T-helper 17 cell (primary cell): ENCODE measurements around the gene SREBF2. TPM values are rescaled to one million over a fixed set of nuclear protein-coding genes. Genes with fewer than 3 reads are reported as not detected.
A peak's percentile ranks its signal among the peaks of the same experiment; 100 is the strongest.
"Not testable (repeated sequence)": the region's sequence is repeated elsewhere in the genome, so short reads cannot be mapped to it uniquely, and the experiment has no call there.

Source experiments
- ATAC-seq: fragments of 150-1000 bp; cut with Tn5 transposase; 2 replicates; pipeline ENCODE4 v1.10.0; 2021; ENCODE audit warnings: mild to moderate bottlenecking, moderate library complexity
- DNase-seq, 3 donors: peaks; one replicate each; pipeline versions ENCODE4 v3.0.0 to v3.0.0-alpha.2; 2020 to 2021
- H3K9me3 ChIP-seq: one replicate; pipeline ENCODE4 v1.7.0; 2013; ENCODE audit warnings: low read length, mild to moderate bottlenecking; ENCODE audit not compliant: control insufficient read depth, poor library complexity, severe bottlenecking
- H3K27ac Mint-ChIP-seq: one replicate; pipeline ENCODE4 v1.8.0; 2022; ENCODE audit warnings: mild to moderate bottlenecking, moderate library complexity, mixed read lengths
- H3K27me3 Mint-ChIP-seq: one replicate; pipeline ENCODE4 v1.8.0; 2022; ENCODE audit warnings: mixed read lengths
- H3K36me3 Mint-ChIP-seq: one replicate; pipeline ENCODE4 v1.8.0; 2022; ENCODE audit warnings: low read depth, mixed read lengths
- H3K4me1 Mint-ChIP-seq: one replicate; pipeline ENCODE4 v1.8.0; 2022; ENCODE audit warnings: mild to moderate bottlenecking, mixed read lengths
- H3K4me3 Mint-ChIP-seq: one replicate; pipeline ENCODE4 v1.8.0; 2022; ENCODE audit warnings: mild to moderate bottlenecking, moderate library complexity, mixed read lengths
- total RNA-seq, 4 donors: library from RNA in 2 of 4; stranded (reverse) in 2 of 4; gene quantifications; one replicate each; pipeline ENCODE4 v1.2.3 and lab custom pipeline; 2022 to 2026

Gene SREBF2
- total RNA-seq, 2 donors from 2014 or later: 102 to 106 TPM

DNA sequence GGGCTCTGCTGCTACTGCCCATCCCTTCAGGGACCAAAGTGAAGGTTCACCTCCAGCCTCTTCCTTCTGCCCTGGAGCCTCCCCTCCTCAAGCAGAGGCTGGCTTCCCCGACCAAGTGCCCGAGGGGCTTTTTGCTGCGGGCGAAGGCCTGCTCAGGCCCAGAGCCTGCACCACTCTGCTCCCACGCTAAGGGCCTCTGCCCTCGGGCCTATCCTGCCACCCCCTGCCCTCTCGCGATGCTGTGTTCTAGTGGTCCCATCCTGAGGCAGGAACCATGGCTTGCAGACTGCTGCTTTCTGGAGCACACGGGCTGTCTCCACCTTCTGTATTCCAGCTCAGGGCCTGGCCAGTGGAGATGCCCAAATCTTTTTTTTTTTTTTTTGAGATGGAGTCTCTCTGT lies 102.6 kb downstream of the SREBF2 start:
- no peak for DNase-seq
- peak overlapping the region; percentile 99 for H3K27ac Mint-ChIP-seq
- no peak overlapping the region for H3K4me3 Mint-ChIP-seq
- no peaks in the 10 kb centered on the region for H3K36me3 Mint-ChIP-seq
- no peaks in the 10 kb centered on the region for H3K9me3 ChIP-seq
- H3K4me1 Mint-ChIP-seq: peaks cover 25% of the 10 kb centered on the region
- no peaks in the 10 kb centered on the region for H3K27me3 Mint-ChIP-seq
- ATAC-seq: no peak

GRCh38 chr22:41936894-41937169 lies 103.9 kb downstream of the SREBF2 start:
- Mint-ChIP-seq H3K4me1 (peaks cover 36% of the 10 kb centered on the region), H3K4me3 (peak overlapping the region; percentile 12), H3K36me3 (no peaks in the 10 kb centered on the region), H3K27me3 (no peaks in the 10 kb centered on the region), H3K27ac (peak overlapping the region; percentile 99)
- no peaks in the 10 kb centered on the region for H3K9me3 ChIP-seq
- DNase-seq (no peak), ATAC-seq (no peak)

- H3K4me3 Mint-ChIP-seq: peak overlapping the region; percentile 91
- peaks cover 33% of the 10 kb centered on the region for H3K4me1 Mint-ChIP-seq
- no peaks in the 10 kb centered on the region for H3K36me3 Mint-ChIP-seq
Measured at GRCh38 chr22:41939981-41940831, 107.3 kb downstream of the SREBF2 start.

DNA sequence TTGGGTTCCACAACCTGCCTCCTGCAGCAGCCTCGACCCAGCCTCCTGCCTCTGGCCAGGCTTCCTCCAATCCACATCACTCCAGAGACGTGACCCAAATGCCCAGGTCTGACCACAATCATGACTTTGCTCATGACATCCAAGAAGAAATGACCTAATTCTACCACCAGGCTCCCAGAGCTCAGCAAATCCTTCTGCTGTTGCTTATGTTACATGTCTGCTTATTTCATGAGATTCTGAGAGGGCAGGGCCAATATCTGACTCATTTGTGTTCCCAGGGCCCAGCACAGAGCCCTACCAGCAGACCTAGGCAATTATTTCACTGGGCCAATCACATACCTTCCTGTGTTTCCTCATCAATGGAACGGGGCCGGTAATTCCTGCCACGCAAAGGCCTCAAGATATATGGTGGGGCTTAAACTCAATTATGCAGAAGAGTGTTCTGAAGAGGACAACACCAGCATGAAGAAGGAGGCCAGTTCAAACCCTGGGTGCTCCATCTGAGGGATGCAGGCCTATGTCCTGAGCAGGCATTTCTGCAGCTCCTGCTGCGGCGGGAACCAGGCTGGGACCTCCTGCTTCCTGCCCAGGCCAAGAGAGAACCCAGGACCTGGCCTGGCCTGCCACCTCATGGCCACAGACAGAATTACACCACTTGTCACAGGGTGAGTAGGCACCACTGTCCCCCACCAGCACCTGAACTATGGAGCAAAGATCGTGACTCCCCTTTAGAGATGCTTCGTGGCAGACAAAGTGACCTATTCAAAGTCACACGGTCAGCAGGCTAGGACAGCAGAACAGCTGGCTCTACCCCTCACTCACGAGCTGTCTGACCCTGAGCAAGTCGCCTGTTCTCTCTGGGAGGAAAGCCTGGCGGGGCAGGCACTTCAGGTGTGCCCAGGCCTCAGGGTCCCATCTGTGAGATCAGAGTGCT lies 108.2 kb downstream of the SREBF2 start:
- DNase-seq (peak; percentile 67 to 83 (median 72)), ATAC-seq (peak; percentile 57)
- peak overlapping the region; percentile 99 for H3K27ac Mint-ChIP-seq
- no peaks in the 10 kb centered on the region for H3K9me3 ChIP-seq
- H3K36me3 Mint-ChIP-seq: no peaks in the 10 kb centered on the region
- H3K4me1 Mint-ChIP-seq: peaks cover 36% of the 10 kb centered on the region
- H3K27me3 Mint-ChIP-seq: no peaks in the 10 kb centered on the region
- H3K4me3 Mint-ChIP-seq: peak overlapping the region; percentile 68

More at GRCh38 chr22:41939981-41940831, 107.3 kb downstream of the SREBF2 start:
- ATAC-seq (peak; percentile 82), DNase-seq (peak; percentile 79 to 89 (median 85))
- Mint-ChIP-seq H3K27ac (peak overlapping the region; percentile 99), H3K27me3 (no peaks in the 10 kb centered on the region)
- H3K9me3 ChIP-seq: no peaks in the 10 kb centered on the region

GRCh38 chr22:41943661-41944209 lies 110.8 kb downstream of the SREBF2 start:
- Mint-ChIP-seq H3K4me3 (no peak overlapping the region), H3K27me3 (no peaks in the 10 kb centered on the region), H3K27ac (peak overlapping the region; percentile 86), H3K4me1 (peaks cover 37% of the 10 kb centered on the region), H3K36me3 (no peaks in the 10 kb centered on the region)
- DNase-seq (no peak), ATAC-seq (no peak)
- no peaks in the 10 kb centered on the region for H3K9me3 ChIP-seq

DNA sequence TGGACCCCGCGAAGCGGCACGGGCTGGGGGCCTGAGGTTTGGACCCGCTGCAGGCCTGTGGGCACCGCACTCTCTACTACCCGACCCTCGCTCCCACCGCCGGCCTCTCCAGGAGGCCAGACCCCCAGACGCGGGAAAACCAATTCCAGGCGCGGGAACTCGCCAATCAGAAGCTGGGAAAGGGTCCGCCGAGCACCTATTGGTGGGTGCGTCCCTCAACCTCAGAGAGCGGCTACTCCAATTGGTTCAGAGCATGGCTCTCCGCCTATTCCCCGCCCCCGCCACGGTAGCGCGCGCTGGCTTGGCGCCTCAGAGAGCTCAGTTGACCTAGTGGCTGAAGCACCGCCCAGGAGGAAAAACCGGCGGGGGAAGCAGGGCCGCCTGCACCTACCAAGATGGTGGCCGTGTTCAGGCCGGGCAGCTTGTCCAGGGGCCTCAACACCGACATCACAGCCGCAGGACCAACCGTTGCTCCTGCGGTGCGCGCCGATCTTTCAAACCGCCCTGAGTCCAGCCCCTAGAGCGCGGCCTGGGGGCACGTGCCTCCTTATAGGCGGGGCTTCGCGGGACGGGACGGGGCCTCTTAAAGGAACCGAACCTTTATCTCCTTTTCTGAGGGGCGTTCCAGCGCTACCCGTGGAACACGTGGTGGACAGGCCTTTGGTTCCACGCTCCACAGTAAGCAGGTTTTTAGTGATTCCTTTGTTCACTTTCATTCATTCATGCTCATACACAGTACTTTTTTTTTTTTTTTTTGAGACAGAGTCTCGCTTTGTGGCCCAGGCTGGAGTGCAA lies 113.9 kb downstream of the SREBF2 start, which contains the start of gene CENPM:
TSS of gene CENPM (minus strand) at position 524 of the 795 bp plus-strand sequence. CDS start at position 448, 76 bp downstream.
- H3K4me1 Mint-ChIP-seq: peaks cover 14% of the 10 kb centered on the region
- H3K9me3 ChIP-seq: no peaks in the 10 kb centered on the region
- H3K27ac Mint-ChIP-seq: peak within 1 kb of the TSS; percentile 78
- H3K4me3 Mint-ChIP-seq: peak within 1 kb of the TSS; percentile 91
- no peaks in the 10 kb centered on the region for H3K36me3 Mint-ChIP-seq
- ATAC-seq: peak; percentile 96
- DNase-seq: peak; percentile 75 to 79 (median 78)
- no peaks in the 10 kb centered on the region for H3K27me3 Mint-ChIP-seq

DNA sequence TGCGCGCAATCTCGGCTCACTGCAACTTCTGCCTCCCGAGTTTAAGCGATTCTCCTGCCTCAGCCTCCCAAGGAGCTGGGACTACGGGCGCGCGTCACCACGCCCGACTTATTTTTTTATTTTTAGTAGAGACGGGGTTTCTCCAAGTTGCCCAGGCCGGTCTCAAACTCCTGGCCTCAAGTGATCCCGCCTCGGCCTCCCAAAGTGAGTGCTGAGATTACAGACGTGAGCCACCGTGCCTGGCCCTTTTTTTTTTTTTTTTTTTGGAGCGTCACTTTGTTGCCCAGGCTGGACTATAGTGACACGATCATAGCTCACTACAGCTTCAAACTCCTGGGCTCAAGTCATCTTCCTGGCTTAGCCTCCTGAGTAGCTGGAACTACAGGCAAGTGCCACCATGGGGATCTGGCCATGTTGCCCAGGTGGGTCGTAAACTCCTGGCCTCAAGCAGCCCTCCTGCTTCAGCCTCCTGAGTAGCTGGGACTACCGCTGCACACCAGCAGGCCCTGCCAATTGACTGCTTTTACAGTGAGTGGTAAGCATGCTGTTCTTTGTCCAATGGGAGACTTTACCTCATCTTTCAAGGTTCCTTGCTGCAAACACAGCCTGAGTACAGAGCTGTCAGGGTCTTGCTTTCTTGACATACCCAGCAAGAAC lies 114.6 kb downstream of the SREBF2 start:
- no peaks in the 10 kb centered on the region for H3K27me3 Mint-ChIP-seq
- DNase-seq: no peak

GRCh38 chr22:41948142-41948541 lies 115.2 kb downstream of the SREBF2 start:
- no peaks in the 10 kb centered on the region for H3K27me3 Mint-ChIP-seq
- H3K4me3 Mint-ChIP-seq: peak overlapping the region; percentile 12
- peaks cover 14% of the 10 kb centered on the region for H3K4me1 Mint-ChIP-seq
- no peak overlapping the region for H3K27ac Mint-ChIP-seq
- ATAC-seq (no peak), DNase-seq (no peak)
- no peaks in the 10 kb centered on the region for H3K9me3 ChIP-seq
- H3K36me3 Mint-ChIP-seq: no peaks in the 10 kb centered on the region

More for the DNA sequence above, 114.6 kb downstream of the SREBF2 start:
- peak overlapping the region; percentile 91 for H3K4me3 Mint-ChIP-seq
- H3K9me3 ChIP-seq: no peaks in the 10 kb centered on the region
- ATAC-seq: no peak
- H3K4me1 Mint-ChIP-seq: peaks cover 14% of the 10 kb centered on the region
- no peaks in the 10 kb centered on the region for H3K36me3 Mint-ChIP-seq
- peak overlapping the region; percentile 32 for H3K27ac Mint-ChIP-seq

GRCh38 chr22:41948928-41949296 lies 116.0 kb downstream of the SREBF2 start:
- DNase-seq: not testable (repeated sequence)

DNA sequence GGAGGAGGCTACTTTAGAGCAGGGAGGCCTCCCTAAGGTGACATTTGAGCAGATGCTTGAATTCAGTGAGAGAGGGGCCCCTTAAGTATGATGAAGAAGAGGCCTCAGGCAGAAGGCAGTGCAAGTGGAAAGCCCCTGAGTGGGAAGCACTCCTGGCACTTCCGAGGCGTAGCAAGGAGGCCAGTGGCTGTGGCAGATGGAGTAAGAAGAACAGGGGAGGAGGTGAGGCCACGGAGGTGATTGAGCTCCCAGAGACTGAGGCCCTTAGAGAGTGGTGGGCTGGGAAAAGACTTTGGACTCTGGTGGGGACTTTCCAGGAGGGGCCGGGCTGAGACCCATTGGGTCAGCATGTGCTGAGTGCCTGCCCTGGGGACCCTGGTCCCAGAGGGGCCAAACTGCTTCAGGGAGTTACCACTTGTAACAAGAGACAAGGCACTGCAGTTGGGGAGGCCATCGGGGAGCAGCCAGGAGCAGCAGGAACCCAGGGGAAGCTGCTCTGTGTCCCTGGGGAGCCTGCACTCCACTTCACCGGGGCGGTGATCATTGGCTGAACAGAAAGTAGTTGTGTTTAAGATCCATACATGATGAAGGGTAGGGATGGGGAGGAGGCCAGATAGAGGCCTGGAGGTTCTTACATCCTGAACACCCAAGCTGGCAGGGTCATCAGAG lies 116.5 kb downstream of the SREBF2 start:
- H3K9me3 ChIP-seq: no peaks in the 10 kb centered on the region
- DNase-seq (no peak), ATAC-seq (no peak)
- H3K4me3 Mint-ChIP-seq: no peak overlapping the region
- peaks cover 12% of the 10 kb centered on the region for H3K4me1 Mint-ChIP-seq
- no peak overlapping the region for H3K27ac Mint-ChIP-seq
- H3K27me3 Mint-ChIP-seq: no peaks in the 10 kb centered on the region
- no peaks in the 10 kb centered on the region for H3K36me3 Mint-ChIP-seq

More at GRCh38 chr22:41948928-41949296, 116.0 kb downstream of the SREBF2 start:
- H3K9me3 ChIP-seq, H3K36me3 Mint-ChIP-seq, ATAC-seq, H3K27me3 Mint-ChIP-seq, H3K4me3 Mint-ChIP-seq: not testable (repeated sequence)
- peak overlapping the region; percentile 56 for H3K27ac Mint-ChIP-seq
- peaks cover 12% of the 10 kb centered on the region for H3K4me1 Mint-ChIP-seq

DNA sequence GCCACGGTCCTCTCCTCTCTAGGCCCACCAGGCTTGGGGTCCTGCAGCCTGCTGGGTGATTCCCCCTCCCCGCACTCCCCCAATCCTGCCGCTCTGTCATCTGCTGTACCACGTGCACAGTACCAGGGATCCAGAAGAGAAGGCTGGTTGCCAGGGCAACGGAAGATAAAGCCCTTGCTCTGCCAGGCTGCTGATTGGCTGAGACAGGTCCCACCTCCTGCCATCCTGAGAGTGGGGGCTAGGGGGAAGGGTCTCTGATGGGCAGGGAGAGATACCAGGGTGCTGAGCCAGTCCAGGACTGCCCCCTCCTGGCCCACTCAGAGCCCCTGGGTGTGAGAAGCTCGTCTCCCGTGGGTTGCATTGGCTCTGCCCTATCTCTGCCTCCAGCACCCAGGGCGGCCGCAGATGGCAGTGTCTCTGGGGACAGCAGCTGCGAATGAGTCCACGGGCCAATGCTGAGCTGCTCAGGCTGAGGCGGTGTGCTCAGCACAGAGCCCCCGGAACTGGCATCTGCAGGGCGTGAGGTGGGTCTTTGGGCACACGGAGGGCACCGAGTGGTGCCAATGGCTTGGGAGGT lies 119.1 kb downstream of the SREBF2 start, which contains the start of gene SMIM45:
TSS of gene SMIM45 (plus strand) at position 253 of the 577 bp plus-strand sequence.
- H3K36me3 Mint-ChIP-seq: no peaks in the 10 kb centered on the region
- H3K27me3 Mint-ChIP-seq: no peaks in the 10 kb centered on the region
- H3K4me1 Mint-ChIP-seq: peaks cover 5% of the 10 kb centered on the region
- H3K9me3 ChIP-seq: no peaks in the 10 kb centered on the region
- ATAC-seq (no peak), DNase-seq (no peak)
- no peak within 1 kb of the TSS for H3K4me3 Mint-ChIP-seq
- H3K27ac Mint-ChIP-seq: no peak within 1 kb of the TSS
